Measurements from ENCODE around the gene CRHR1. TPM values are rescaled to one million over a fixed set of nuclear protein-coding genes. Genes with fewer than 3 reads are reported as not detected.

CRHR1 gene
- total RNA-seq, 2 experiments from 2014 or later: not detected

- no peak for DNase-seq
- no peaks in the 10 kb centered on the region for H3K27me3 Mint-ChIP-seq
- H3K36me3 Mint-ChIP-seq: no peaks in the 10 kb centered on the region
- H3K27ac Mint-ChIP-seq: no peak overlapping the region
- no peak overlapping the region for H3K4me3 Mint-ChIP-seq
- no peaks in the 10 kb centered on the region for H3K4me1 Mint-ChIP-seq
- no peaks in the 10 kb centered on the region for H3K9me3 Mint-ChIP-seq
Measured at GRCh38 chr17:45818699-45819098, 34.6 kb downstream of the CRHR1 start.

GRCh38 chr17:45819632-45820031 is 35.5 kb downstream of the CRHR1 start:
- DNase-seq: no peak
- Mint-ChIP-seq H3K36me3 (no peaks in the 10 kb centered on the region), H3K27ac (no peak overlapping the region), H3K4me1 (no peaks in the 10 kb centered on the region), H3K9me3 (no peaks in the 10 kb centered on the region), H3K4me3 (no peak overlapping the region), H3K27me3 (no peaks in the 10 kb centered on the region)

- H3K27ac Mint-ChIP-seq: no peak overlapping the region
- no peaks in the 10 kb centered on the region for H3K36me3 Mint-ChIP-seq
- no peaks in the 10 kb centered on the region for H3K4me1 Mint-ChIP-seq
- no peak for DNase-seq
- no peak overlapping the region for H3K4me3 Mint-ChIP-seq
- H3K27me3 Mint-ChIP-seq: no peaks in the 10 kb centered on the region
- H3K9me3 Mint-ChIP-seq: no peaks in the 10 kb centered on the region
Measured at GRCh38 chr17:45820052-45820780, 36.1 kb downstream of the CRHR1 start.

GRCh38 chr17:45821147-45821546 is 37.0 kb downstream of the CRHR1 start:
- Mint-ChIP-seq H3K36me3 (no peaks in the 10 kb centered on the region), H3K4me3 (no peak overlapping the region), H3K27ac (no peak overlapping the region), H3K4me1 (no peaks in the 10 kb centered on the region), H3K9me3 (no peaks in the 10 kb centered on the region), H3K27me3 (no peaks in the 10 kb centered on the region)
- DNase-seq: no peak

- Mint-ChIP-seq H3K4me3 (no peak overlapping the region), H3K27me3 (peaks cover 2% of the 10 kb centered on the region), H3K36me3 (no peaks in the 10 kb centered on the region), H3K9me3 (no peaks in the 10 kb centered on the region), H3K4me1 (no peaks in the 10 kb centered on the region), H3K27ac (no peak overlapping the region)
- DNase-seq: no peak
Measured at GRCh38 chr17:45823598-45823997, 39.5 kb downstream of the CRHR1 start.

GRCh38 chr17:45824475-45824874 is 40.4 kb downstream of the CRHR1 start:
- no peaks in the 10 kb centered on the region for H3K4me1 Mint-ChIP-seq
- H3K27ac Mint-ChIP-seq: no peak overlapping the region
- no peak for DNase-seq
- peaks cover 3% of the 10 kb centered on the region for H3K27me3 Mint-ChIP-seq
- no peaks in the 10 kb centered on the region for H3K36me3 Mint-ChIP-seq
- no peaks in the 10 kb centered on the region for H3K9me3 Mint-ChIP-seq
- no peak overlapping the region for H3K4me3 Mint-ChIP-seq

- Mint-ChIP-seq H3K36me3 (no peaks in the 10 kb centered on the region), H3K9me3 (no peaks in the 10 kb centered on the region), H3K27ac (no peak overlapping the region), H3K4me3 (no peak overlapping the region), H3K4me1 (no peaks in the 10 kb centered on the region), H3K27me3 (peaks cover 3% of the 10 kb centered on the region)
- no peak for DNase-seq
Measured at GRCh38 chr17:45824901-45825492, 40.9 kb downstream of the CRHR1 start.

GRCh38 chr17:45825792-45826191 is 41.7 kb downstream of the CRHR1 start:
- DNase-seq: no peak
- Mint-ChIP-seq H3K9me3 (no peaks in the 10 kb centered on the region), H3K27me3 (peaks cover 3% of the 10 kb centered on the region), H3K4me3 (no peak overlapping the region), H3K27ac (no peak overlapping the region), H3K4me1 (no peaks in the 10 kb centered on the region), H3K36me3 (no peaks in the 10 kb centered on the region)

GRCh38 chr17:45826919-45827588 is 42.9 kb downstream of the CRHR1 start:
- no peak for DNase-seq
- Mint-ChIP-seq H3K9me3 (no peaks in the 10 kb centered on the region), H3K27ac (no peak overlapping the region), H3K27me3 (peaks cover 3% of the 10 kb centered on the region), H3K36me3 (no peaks in the 10 kb centered on the region), H3K4me3 (no peak overlapping the region), H3K4me1 (no peaks in the 10 kb centered on the region)

- DNase-seq: no peak
- Mint-ChIP-seq H3K27me3 (peaks cover 3% of the 10 kb centered on the region), H3K9me3 (no peaks in the 10 kb centered on the region), H3K4me3 (no peak overlapping the region), H3K27ac (no peak overlapping the region), H3K4me1 (no peaks in the 10 kb centered on the region), H3K36me3 (no peaks in the 10 kb centered on the region)
Measured at GRCh38 chr17:45828171-45828570, 44.1 kb downstream of the CRHR1 start.

GRCh38 chr17:45828582-45829133 is 44.5 kb downstream of the CRHR1 start:
- no peak for DNase-seq
- H3K36me3 Mint-ChIP-seq: no peaks in the 10 kb centered on the region
- H3K4me1 Mint-ChIP-seq: no peaks in the 10 kb centered on the region
- H3K27me3 Mint-ChIP-seq: peaks cover 3% of the 10 kb centered on the region
- H3K4me3 Mint-ChIP-seq: no peak overlapping the region
- H3K27ac Mint-ChIP-seq: no peak overlapping the region
- H3K9me3 Mint-ChIP-seq: no peaks in the 10 kb centered on the region

GRCh38 chr17:45833920-45834319 is 49.8 kb downstream of the CRHR1 start:
- H3K27ac Mint-ChIP-seq: no peak overlapping the region
- peaks cover 2% of the 10 kb centered on the region for H3K27me3 Mint-ChIP-seq

GRCh38 chr17:45834471-45835396 is 50.6 kb downstream of the CRHR1 start:
- H3K4me1 Mint-ChIP-seq: no peaks in the 10 kb centered on the region
- no peaks in the 10 kb centered on the region for H3K9me3 Mint-ChIP-seq
- no peaks in the 10 kb centered on the region for H3K36me3 Mint-ChIP-seq

More at GRCh38 chr17:45833920-45834319, 49.8 kb downstream of the CRHR1 start:
- H3K36me3 Mint-ChIP-seq: no peaks in the 10 kb centered on the region
- no peaks in the 10 kb centered on the region for H3K9me3 Mint-ChIP-seq
- no peaks in the 10 kb centered on the region for H3K4me1 Mint-ChIP-seq
- no peak for DNase-seq
- H3K4me3 Mint-ChIP-seq: no peak overlapping the region

GRCh38 chr17:45835481-45835880 is 51.4 kb downstream of the CRHR1 start:
- Mint-ChIP-seq H3K4me3 (no peak overlapping the region), H3K4me1 (no peaks in the 10 kb centered on the region), H3K27me3 (peaks cover 2% of the 10 kb centered on the region), H3K9me3 (no peaks in the 10 kb centered on the region), H3K27ac (no peak overlapping the region), H3K36me3 (no peaks in the 10 kb centered on the region)
- no peak for DNase-seq

More at GRCh38 chr17:45834471-45835396, 50.6 kb downstream of the CRHR1 start:
- DNase-seq: no peak
- no peak overlapping the region for H3K4me3 Mint-ChIP-seq
- peaks cover 2% of the 10 kb centered on the region for H3K27me3 Mint-ChIP-seq
- no peak overlapping the region for H3K27ac Mint-ChIP-seq
